Prostate gland (tissue), 2 donors: ENCODE measurements around the gene GREB1. TPM values are rescaled to one million over a fixed set of nuclear protein-coding genes. Genes with fewer than 3 reads are reported as not detected.

Source experiments
- DNase-seq: peaks from one replicate; pipeline ENCODE4 v3.0.0-alpha.2; 2019; ENCODE audit warnings: low spot score
- H3K27ac ChIP-seq, 2 donors: fragments of 200-600 bp; sonication (generic); 2 replicates each; pipeline ENCODE4 v1.5.1; 2017 to 2019
- H3K27me3 ChIP-seq: fragments of 200-600 bp; sonication (generic); replicated peaks from 2 replicates; pipeline ENCODE4 v1.5.1; 2019; ENCODE audit not compliant: insufficient read depth
- H3K36me3 ChIP-seq, 2 donors: fragments of 200-600 bp; sonication (generic); 1 replicate in 1 of 2; 2 replicates in 1 of 2; pipeline versions ENCODE4 v1.5.1 to v1.8.1; 2017 to 2019
- H3K4me1 ChIP-seq: fragments of 200-600 bp; sonication (generic); replicated peaks from 2 replicates; pipeline ENCODE4 v1.5.1; 2019
- H3K4me3 ChIP-seq, 2 donors: fragments of 200-600 bp; sonication (generic); 2 replicates each; pipeline ENCODE4 v1.5.1; 2017 to 2019
- H3K9me3 ChIP-seq: fragments of 200-600 bp; sonication (generic); 2 replicates; pipeline ENCODE4 v1.5.1; 2017
- CTCF ChIP-seq, 4 experiments: fragments of 200-600 bp in 2 of 4; fragments of 450-650 bp in 2 of 4; sonication (generic) in 2 of 4; IDR thresholded peaks; 1 replicate in 3 of 4; 2 replicates in 1 of 4; pipeline ENCODE4 v1.5.1; 2016 to 2019; ENCODE audit warnings: antibody characterized with exemption in 4 of 4, mild to moderate bottlenecking in 2 of 4, moderate library complexity in 2 of 4
- POLR2A ChIP-seq: fragments of 450-650 bp; IDR thresholded peaks from one replicate; pipeline ENCODE4 v1.6.1; 2016; ENCODE audit warnings: antibody characterized with exemption, mild to moderate bottlenecking
- POLR2AphosphoS5 ChIP-seq: sonication (generic); formaldehyde crosslinking; IDR thresholded peaks from one replicate; pipeline ENCODE4 v1.6.1; 2017; ENCODE audit warnings: antibody characterized with exemption
- WGBS: methylation state at CpG from one replicate; pipeline ENCODE4 v1.1.5; 2018; 5-methylcytosine and 5-hydroxymethylcytosine counted together
- intact Hi-C: fragments of 100-400 bp; cut with DNase I; formaldehyde crosslinking; loops from one replicate; pipeline ENCODE4 v1.14.2; 2022
- total RNA-seq, 2 donors: library from RNA; depleted of rRNA; stranded (reverse); fragments of >200 nt; gene quantifications; one replicate each; pipeline ENCODE4 v1.1.0, GENCODE V29; 2016

Gene GREB1
- total RNA-seq, 2 donors from 2014 or later: 224 to 392 TPM

- no peak for DNase-seq
- intact Hi-C loops: no loop called here
Measured at GRCh38 chr2:11568436-11568835, 34.6 kb downstream of the GREB1 start.

GRCh38 chr2:11569636-11570035, 35.8 kb downstream of the GREB1 start:
- Histone ChIP-seq H3K4me1 (peaks cover 20% of the 10 kb centered on the region), H3K27ac (peak overlapping the region; percentile 42 to 63), H3K9me3 (no peaks in the 10 kb centered on the region), H3K36me3 (peaks cover 5 to 6% of the 10 kb centered on the region in 2 donors), H3K27me3 (no peaks in the 10 kb centered on the region), H3K4me3 (no peak overlapping the region)
- TF ChIP-seq POLR2AphosphoS5: no peak
- no peak for TF ChIP-seq POLR2A
- TF ChIP-seq CTCF (IDR thresholded peaks at IDR 0.05): no peak
- WGBS: 98% methylated on average over 7 of the region's 7 CpGs
- intact Hi-C loops: loop anchor here (5.0 kb wide), 1 partner anchor 32 kb away; no protein-coding TSS in a partner anchor
- no peak for DNase-seq

More at GRCh38 chr2:11568436-11568835, 34.6 kb downstream of the GREB1 start:
- 61% methylated on average over 10 of the region's 10 CpGs for WGBS
- Histone ChIP-seq H3K4me3 (no peak overlapping the region), H3K4me1 (peaks cover 11% of the 10 kb centered on the region), H3K27me3 (no peaks in the 10 kb centered on the region), H3K36me3 (peaks cover 5 to 6% of the 10 kb centered on the region in 2 donors), H3K27ac (peak overlapping the region; percentile 42 to 63), H3K9me3 (no peaks in the 10 kb centered on the region)
- TF ChIP-seq POLR2A (no peak), POLR2AphosphoS5 (no peak), CTCF (IDR thresholded peaks at IDR 0.05) (no peak)

- Histone ChIP-seq H3K27me3 (no peaks in the 10 kb centered on the region), H3K4me3 (no peak overlapping the region), H3K27ac (peak overlapping the region; percentile 36 to 63), H3K4me1 (peaks cover 20% of the 10 kb centered on the region), H3K36me3 (peaks cover 0 to 5% of the 10 kb centered on the region in 2 donors), H3K9me3 (no peaks in the 10 kb centered on the region)
- WGBS: 29% methylated on average over 7 of the region's 7 CpGs
- DNase-seq: peak; percentile 62
- TF ChIP-seq POLR2AphosphoS5 (peak; percentile 94), POLR2A (no peak)
- intact Hi-C loops: loop anchor here (5.0 kb wide), 1 partner anchor 34 kb away; no protein-coding TSS in a partner anchor
Measured at GRCh38 chr2:11571170-11571569, 37.3 kb downstream of the GREB1 start.

- Histone ChIP-seq H3K36me3 (no peaks in the 10 kb centered on the region), H3K9me3 (no peaks in the 10 kb centered on the region), H3K27ac (peak overlapping the region; percentile 46 to 63), H3K4me1 (peaks cover 20% of the 10 kb centered on the region), H3K27me3 (no peaks in the 10 kb centered on the region), H3K4me3 (no peak overlapping the region)
- TF ChIP-seq POLR2A: no peak
- TF ChIP-seq POLR2AphosphoS5: no peak
- TF ChIP-seq CTCF (IDR thresholded peaks at IDR 0.05): no peak
- DNase-seq: no peak
- intact Hi-C loops: loop anchor here (5.0 kb wide), 1 partner anchor 36 kb away; no protein-coding TSS in a partner anchor
- WGBS: 77% methylated on average over 9 of the region's 9 CpGs
Measured at GRCh38 chr2:11572996-11573395, 39.2 kb downstream of the GREB1 start.

GRCh38 chr2:11573418-11574175, 39.8 kb downstream of the GREB1 start:
- peak overlapping the region; percentile 46 to 63 for H3K27ac ChIP-seq
- H3K27me3 ChIP-seq: no peaks in the 10 kb centered on the region
- 92% methylated on average over 10 of the region's 10 CpGs for WGBS
- H3K4me3 ChIP-seq: no peak overlapping the region
- TF ChIP-seq POLR2A (no peak), POLR2AphosphoS5 (no peak), CTCF (IDR thresholded peaks at IDR 0.05) (no peak)
- no peaks in the 10 kb centered on the region for H3K36me3 ChIP-seq
- no peak for DNase-seq
- no peaks in the 10 kb centered on the region for H3K9me3 ChIP-seq
- intact Hi-C loops: loop anchor here (5.0 kb wide), 1 partner anchor 36 kb away; no protein-coding TSS in a partner anchor
- H3K4me1 ChIP-seq: peaks cover 20% of the 10 kb centered on the region
